Panc1 (cell line): Measurements from ENCODE around the gene SARDH.

Experiments used
- CTCF ChIP-seq: fragments of 450-650 bp; IDR thresholded peaks from 2 replicates; pipeline ENCODE4 v1.5.1; 2017; ENCODE audit warnings: mild to moderate bottlenecking
- POLR2AphosphoS5 ChIP-seq: IDR thresholded peaks from 2 replicates; pipeline ENCODE4 v1.6.1; 2012; ENCODE audit warnings: mild to moderate bottlenecking, low read depth, low read length, moderate library complexity
- REST ChIP-seq, 2 experiments: IDR thresholded peaks; 2 replicates each; pipeline ENCODE4 v1.6.1; 2011 to 2012; ENCODE audit warnings: low read depth in 2 of 2, control low read depth in 1 of 2, low read length in 1 of 2, mild to moderate bottlenecking in 1 of 2, moderate library complexity in 1 of 2; ENCODE audit not compliant: insufficient read depth in 1 of 2
- SIN3A ChIP-seq: IDR thresholded peaks from 2 replicates; pipeline ENCODE4 v1.6.1; 2012; ENCODE audit warnings: low read depth, mild to moderate bottlenecking, low read length, moderate library complexity, borderline replicate concordance; ENCODE audit not compliant: insufficient read depth
- TCF7L2 ChIP-seq: IDR thresholded peaks from 2 replicates; pipeline ENCODE4 v1.6.1; 2011; ENCODE audit warnings: mild to moderate bottlenecking, low read depth, low read length, inconsistent platforms

DNA sequence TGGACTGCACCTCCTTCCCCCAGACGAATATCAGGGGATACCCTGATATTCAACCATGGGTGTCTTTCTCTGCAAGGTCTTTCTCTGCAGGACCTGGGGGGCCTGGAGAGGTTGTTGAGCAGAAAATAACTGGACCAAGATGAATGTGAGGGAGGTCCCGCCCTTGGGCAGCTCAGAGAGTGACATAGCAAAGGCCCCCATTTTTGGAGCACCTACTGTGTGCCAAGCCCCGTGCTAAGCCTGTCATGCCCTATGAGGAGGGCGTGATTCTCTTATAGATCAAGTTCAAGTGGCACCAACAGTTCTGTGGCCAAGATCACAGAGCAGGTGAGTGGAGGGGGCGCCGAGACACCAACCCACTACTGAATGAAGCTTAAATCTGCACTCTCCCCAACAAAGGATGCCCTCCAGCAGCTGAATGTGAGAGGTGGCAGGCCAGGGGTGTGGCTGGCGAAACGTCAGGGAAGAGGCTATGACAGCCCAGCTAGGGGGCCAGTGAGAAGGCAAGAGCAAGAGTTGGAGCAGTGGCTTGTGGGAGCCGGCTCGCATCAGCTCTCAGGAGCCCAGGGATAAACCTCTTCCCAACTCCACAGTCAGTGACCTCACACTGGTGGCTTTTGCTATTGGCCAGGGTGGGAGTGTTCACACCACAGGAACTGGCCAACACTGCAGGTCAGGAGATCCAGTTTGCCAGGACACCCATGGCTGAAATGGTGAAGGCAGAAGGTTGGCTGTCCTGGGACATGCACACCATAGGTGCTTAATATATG lies 5.3 kb downstream of the SARDH start:
- TF ChIP-seq CTCF (no peak), POLR2AphosphoS5 (no peak), REST (IDR thresholded peaks at IDR 0.05; ENCODE audit: insufficient read depth in 1 of 2, low read depth in 2 of 2, low read length in 1 of 2) (no peak), SIN3A (no peak), TCF7L2 (no peak)
